Naive thymus-derived CD8-positive, alpha-beta T cell (primary cell): ENCODE measurements around the gene GARIN1A. TPM values are rescaled to one million over a fixed set of nuclear protein-coding genes. Genes with fewer than 3 reads are reported as not detected.

ENCODE experiments used
- polyA plus RNA-seq, 3 donors: library from polyadenylated mRNA; unstranded; fragments of 300-500 nt; fragmentation: Illumina TruSeq; gene quantifications; one replicate each; pipeline ENCODE4 v1.2.3, GENCODE V29; 2021
- total RNA-seq, 8 experiments: library from RNA in 2 of 8; stranded (reverse) in 2 of 8; gene quantifications; one replicate each; pipeline ENCODE4 v1.2.3 and lab custom pipeline; 2021 to 2026

The GARIN1A gene
- total and polyA plus RNA-seq, 5 experiments from 2014 or later: 0.02 to 3.6 (median 1.5) TPM; not detected in 1

Other genes starting within 250 kb of the GARIN1A start
- gene HILPDA, start 216.4 kb upstream of the GARIN1A start, total RNA-seq: 1 to 10 TPM; 3.4 to 3.8 TPM
- 1 to 10 TPM; 2.9 to 3.4 (median 3.2) TPM for gene HILPDA, start 216.4 kb upstream of the GARIN1A start, polyA plus RNA-seq
- 10 to 100 TPM; 29.2 to 38.0 TPM for gene METTL2B, start 195.5 kb upstream of the GARIN1A start, total RNA-seq
- gene METTL2B, start 195.5 kb upstream of the GARIN1A start, polyA plus RNA-seq: 10 to 100 TPM; 11.5 to 28.7 (median 21.3) TPM
- gene CALU, start 67.1 kb downstream of the GARIN1A start, total RNA-seq: 10 to 100 TPM; 17.0 to 17.4 TPM
- 10 to 100 TPM; 13.6 to 21.5 (median 16.4) TPM for gene CALU, start 67.1 kb downstream of the GARIN1A start, polyA plus RNA-seq
- not detected for gene OPN1SW, start 103.5 kb downstream of the GARIN1A start, total RNA-seq
- under 1 TPM in 1 of 3 donors, not detected in 2; 0.24 TPM for gene OPN1SW, start 103.5 kb downstream of the GARIN1A start, polyA plus RNA-seq
- 10 to 100 TPM; 16.0 to 16.5 TPM for gene CCDC136, start 119.7 kb downstream of the GARIN1A start, total RNA-seq
- gene CCDC136, start 119.7 kb downstream of the GARIN1A start, polyA plus RNA-seq: 1 to 10 TPM in 2 of 3 donors, under 1 TPM in 1; 0.43 to 3.4 (median 1.1) TPM
- not detected for gene FLNC, start 158.1 kb downstream of the GARIN1A start, total RNA-seq
- gene FLNC, start 158.1 kb downstream of the GARIN1A start, polyA plus RNA-seq: under 1 TPM in 1 of 3 donors, not detected in 2; 0.01 TPM
- 10 to 100 TPM; 65.1 to 69.2 TPM for gene ATP6V1F, start 190.6 kb downstream of the GARIN1A start, total RNA-seq
- gene ATP6V1F, start 190.6 kb downstream of the GARIN1A start, polyA plus RNA-seq: 100 to 1,000 TPM; 305 to 319 (median 313) TPM
- gene KCP, start 238.4 kb downstream of the GARIN1A start, total RNA-seq: under 1 TPM; 0.29 to 0.33 TPM
- gene KCP, start 238.4 kb downstream of the GARIN1A start, polyA plus RNA-seq: not detected